ENCODE results near the gene GRK5. TPM values are rescaled to one million over a fixed set of nuclear protein-coding genes. Genes with fewer than 3 reads are reported as not detected.
"Not testable (repeated sequence)": the region's sequence is repeated elsewhere in the genome, so short reads cannot be mapped to it uniquely, and the experiment has no call there.

Gene GRK5
- total RNA-seq, 2 donors from 2014 or later: 11.1 to 16.2 TPM

DNA sequence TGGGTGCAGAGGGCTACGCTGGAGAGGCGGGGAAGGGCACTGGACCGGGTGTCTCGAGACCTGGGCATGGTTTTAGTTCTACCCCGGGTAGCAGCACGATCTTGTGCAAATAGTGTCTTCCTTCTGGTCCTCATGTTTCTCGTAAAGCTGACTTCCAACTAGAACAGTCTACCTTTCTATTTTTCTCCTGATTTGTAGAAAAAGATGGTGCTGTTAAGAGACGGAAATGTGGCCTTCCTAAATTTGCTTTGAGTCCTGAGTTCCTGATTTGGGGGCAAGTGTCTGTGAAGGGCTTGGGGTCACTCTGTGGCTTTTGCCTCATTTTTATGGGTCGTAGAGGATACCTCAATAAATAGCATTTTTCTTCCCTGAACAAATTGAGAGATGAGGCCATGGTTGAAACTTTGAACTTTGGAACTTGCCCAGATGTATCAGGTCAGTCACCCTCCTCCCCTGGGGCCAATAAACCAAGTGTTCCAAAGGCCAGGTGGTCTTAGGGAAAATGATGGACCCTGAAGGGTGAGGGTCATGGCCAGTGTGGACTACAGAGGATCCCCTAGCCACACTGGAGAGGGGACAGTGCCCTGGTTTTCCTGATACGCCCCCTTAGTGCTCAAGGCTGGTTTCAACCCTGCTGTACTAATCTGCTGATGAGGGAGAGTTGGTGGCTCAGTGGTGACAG is 45.2 kb downstream of the GRK5 start:
- Mint-ChIP-seq H3K4me3 (no peak overlapping the region), H3K9me3 (no peaks in the 10 kb centered on the region), H3K27me3 (no peaks in the 10 kb centered on the region), H3K36me3 (no peaks in the 10 kb centered on the region), H3K27ac (peak overlapping the region in 1 of 2 donors; percentile 86), H3K4me1 (ENCODE audit: low read depth in 2 of 2) (peaks cover 15 to 22% of the 10 kb centered on the region in 2 donors)
- no peak for ATAC-seq
- no peak for DNase-seq (ENCODE audit: low spot score)

GRCh38 chr10:119253433-119254174 is 46.2 kb downstream of the GRK5 start:
- Mint-ChIP-seq H3K4me1 (ENCODE audit: low read depth in 2 of 2) (peaks cover 23 to 28% of the 10 kb centered on the region in 2 donors), H3K9me3 (no peaks in the 10 kb centered on the region), H3K36me3 (no peaks in the 10 kb centered on the region), H3K4me3 (no peak overlapping the region), H3K27me3 (no peaks in the 10 kb centered on the region), H3K27ac (peak overlapping the region; percentile 56 to 86)
- DNase-seq (ENCODE audit: low spot score) (no peak), ATAC-seq (no peak)

DNA sequence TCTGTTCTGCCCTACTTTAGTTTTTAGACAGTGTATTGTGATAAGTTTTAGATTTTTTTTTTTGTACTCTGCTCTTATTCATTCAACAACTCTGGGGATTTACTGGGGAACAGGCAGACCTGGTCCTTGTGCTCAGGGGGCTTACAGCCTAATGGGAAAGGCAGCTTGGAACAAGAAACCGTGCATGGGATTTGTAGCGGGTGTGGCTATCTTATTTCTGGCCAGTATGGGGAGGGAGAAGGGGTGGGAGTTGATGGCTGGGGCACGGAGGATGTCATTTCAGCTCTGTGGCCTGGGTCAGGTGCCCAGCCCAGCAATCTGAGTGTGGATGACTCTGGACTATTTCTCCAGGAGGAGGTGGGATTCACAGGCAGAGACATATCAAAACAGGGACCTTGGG is 47.0 kb downstream of the GRK5 start:
- no peak overlapping the region for H3K4me3 Mint-ChIP-seq
- H3K36me3 Mint-ChIP-seq: no peaks in the 10 kb centered on the region
- H3K9me3 Mint-ChIP-seq: no peaks in the 10 kb centered on the region
- DNase-seq (ENCODE audit: low spot score) (no peak), ATAC-seq (no peak)
- no peaks in the 10 kb centered on the region for H3K27me3 Mint-ChIP-seq
- H3K4me1 Mint-ChIP-seq (ENCODE audit: low read depth in 2 of 2): peaks cover 23 to 30% of the 10 kb centered on the region in 2 donors
- peak overlapping the region; percentile 56 to 86 for H3K27ac Mint-ChIP-seq

- Mint-ChIP-seq H3K4me1 (ENCODE audit: low read depth in 2 of 2) (peaks cover 23 to 28% of the 10 kb centered on the region in 2 donors), H3K36me3 (no peaks in the 10 kb centered on the region), H3K9me3 (no peaks in the 10 kb centered on the region), H3K4me3 (no peak overlapping the region), H3K27me3 (no peaks in the 10 kb centered on the region), H3K27ac (no peak overlapping the region)
- ATAC-seq: no peak
- DNase-seq (ENCODE audit: low spot score): no peak
Observed at GRCh38 chr10:119256030-119256429, 48.7 kb downstream of the GRK5 start.

- ATAC-seq: no peak
- Mint-ChIP-seq H3K27ac (no peak overlapping the region), H3K36me3 (no peaks in the 10 kb centered on the region), H3K4me1 (ENCODE audit: low read depth in 2 of 2) (peaks cover 23 to 26% of the 10 kb centered on the region in 2 donors), H3K4me3 (no peak overlapping the region), H3K9me3 (no peaks in the 10 kb centered on the region), H3K27me3 (no peaks in the 10 kb centered on the region)
- no peak for DNase-seq (ENCODE audit: low spot score)
Observed at GRCh38 chr10:119256897-119257296, 49.5 kb downstream of the GRK5 start.

DNA sequence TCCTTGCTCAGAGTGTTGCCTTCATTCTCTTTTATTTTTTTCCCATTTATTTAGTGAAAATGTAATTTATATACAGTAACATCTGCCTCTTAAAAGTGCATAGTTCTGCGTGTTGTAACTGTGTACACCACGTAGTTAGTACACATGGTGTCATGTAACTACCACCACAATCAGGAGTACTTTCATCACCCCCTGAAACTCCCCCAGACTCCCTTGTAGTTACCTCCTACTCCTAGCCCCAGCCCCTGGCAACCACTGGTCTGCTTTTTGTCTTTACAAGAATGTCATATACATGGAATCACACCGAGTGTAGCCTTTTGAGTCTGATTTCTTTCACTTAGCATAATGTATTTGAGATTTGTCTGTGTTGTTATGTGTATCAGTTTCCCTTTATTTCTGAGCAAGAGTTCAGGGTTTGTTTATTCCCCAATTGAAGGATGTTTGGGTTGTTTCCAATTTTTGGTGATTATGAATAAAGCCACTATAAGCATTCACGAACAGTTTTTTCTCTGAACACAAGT is 50.6 kb downstream of the GRK5 start:
- H3K4me1 Mint-ChIP-seq (ENCODE audit: low read depth in 2 of 2): peaks cover 19 to 25% of the 10 kb centered on the region in 2 donors
- no peaks in the 10 kb centered on the region for H3K27me3 Mint-ChIP-seq
- no peaks in the 10 kb centered on the region for H3K9me3 Mint-ChIP-seq
- DNase-seq (ENCODE audit: low spot score): no peak
- no peaks in the 10 kb centered on the region for H3K36me3 Mint-ChIP-seq
- no peak overlapping the region for H3K27ac Mint-ChIP-seq
- no peak for ATAC-seq
- H3K4me3 Mint-ChIP-seq: no peak overlapping the region

GRCh38 chr10:119259345-119259744 is 52.0 kb downstream of the GRK5 start:
- no peak overlapping the region for H3K27ac Mint-ChIP-seq

DNA sequence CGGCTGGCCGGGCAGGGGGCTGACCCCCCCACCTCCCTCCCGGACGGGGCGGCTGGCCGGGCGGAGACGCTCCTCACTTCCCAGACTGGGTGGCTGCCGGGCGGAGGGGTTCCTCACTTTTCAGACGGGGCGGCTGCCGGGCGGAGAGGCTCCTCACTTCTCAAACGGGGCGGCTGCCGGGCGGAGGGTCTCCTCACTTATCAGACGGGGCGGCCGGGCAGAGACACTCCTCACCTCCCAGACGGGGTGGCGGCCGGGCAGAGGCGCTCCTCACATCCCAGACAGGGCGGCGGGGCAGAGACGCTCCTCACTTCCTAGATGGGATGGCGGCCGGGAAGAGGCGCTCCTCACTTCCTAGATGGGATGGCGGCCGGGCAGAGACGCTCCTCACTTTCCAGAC is 53.6 kb downstream of the GRK5 start:
- not testable (repeated sequence) for DNase-seq (ENCODE audit: low spot score); ATAC-seq; H3K9me3 Mint-ChIP-seq; H3K27ac Mint-ChIP-seq; H3K4me3 Mint-ChIP-seq; H3K36me3 Mint-ChIP-seq; H3K27me3 Mint-ChIP-seq
- H3K4me1 Mint-ChIP-seq (ENCODE audit: low read depth in 2 of 2): peaks cover 8 to 15% of the 10 kb centered on the region in 2 donors

More at GRCh38 chr10:119259345-119259744, 52.0 kb downstream of the GRK5 start:
- Mint-ChIP-seq H3K36me3 (no peaks in the 10 kb centered on the region), H3K9me3 (no peaks in the 10 kb centered on the region), H3K4me3 (no peak overlapping the region), H3K27me3 (no peaks in the 10 kb centered on the region), H3K4me1 (ENCODE audit: low read depth in 2 of 2) (peaks cover 10 to 15% of the 10 kb centered on the region in 2 donors)
- no peak for ATAC-seq
- DNase-seq (ENCODE audit: low spot score): no peak

- DNase-seq (ENCODE audit: low spot score): no peak
- Mint-ChIP-seq H3K4me1 (ENCODE audit: low read depth in 2 of 2) (peaks cover 10 to 15% of the 10 kb centered on the region in 2 donors), H3K36me3 (no peaks in the 10 kb centered on the region), H3K27ac (no peak overlapping the region), H3K27me3 (no peaks in the 10 kb centered on the region), H3K9me3 (no peaks in the 10 kb centered on the region), H3K4me3 (no peak overlapping the region)
- ATAC-seq: no peak
Observed at GRCh38 chr10:119263951-119264617, 56.7 kb downstream of the GRK5 start.

- ATAC-seq: no peak
- Mint-ChIP-seq H3K4me1 (ENCODE audit: low read depth in 2 of 2) (peaks cover 23 to 25% of the 10 kb centered on the region in 2 donors), H3K9me3 (no peaks in the 10 kb centered on the region), H3K4me3 (no peak overlapping the region), H3K27me3 (no peaks in the 10 kb centered on the region), H3K36me3 (no peaks in the 10 kb centered on the region), H3K27ac (no peak overlapping the region)
- no peak for DNase-seq (ENCODE audit: low spot score)
Observed at GRCh38 chr10:119265691-119266090, 58.3 kb downstream of the GRK5 start.

- Mint-ChIP-seq H3K36me3 (no peaks in the 10 kb centered on the region), H3K27ac (peak overlapping the region in 1 of 2 donors; percentile 96), H3K4me1 (ENCODE audit: low read depth in 2 of 2) (peaks cover 39 to 40% of the 10 kb centered on the region in 2 donors), H3K9me3 (no peaks in the 10 kb centered on the region), H3K4me3 (no peak overlapping the region), H3K27me3 (no peaks in the 10 kb centered on the region)
- DNase-seq (ENCODE audit: low spot score): no peak
- ATAC-seq: no peak
Observed at GRCh38 chr10:119267384-119267783, 60.0 kb downstream of the GRK5 start.

DNA sequence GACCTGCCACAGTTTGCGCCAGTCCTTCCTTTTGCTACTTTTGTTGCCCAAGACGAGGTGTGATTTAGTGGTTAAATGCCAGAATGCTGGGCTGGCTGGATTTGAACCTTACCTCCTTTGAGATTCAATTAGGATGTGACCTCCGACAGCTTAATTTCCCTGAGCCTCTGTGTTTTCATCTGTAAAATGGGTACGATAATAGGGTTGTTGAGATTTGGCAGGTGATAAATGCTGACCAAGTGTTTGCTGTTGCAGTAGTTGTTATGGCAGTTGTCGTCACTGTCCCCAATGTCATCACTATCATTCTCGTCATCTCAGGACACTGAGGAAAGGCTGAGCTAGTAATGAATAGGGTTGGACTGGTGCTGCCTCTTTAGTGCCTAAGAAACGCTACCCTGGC is 61.1 kb downstream of the GRK5 start:
- peak overlapping the region; percentile 94 to 96 for H3K27ac Mint-ChIP-seq
- ATAC-seq (peak; percentile 48 to 51), DNase-seq (ENCODE audit: low spot score) (no peak)
- H3K9me3 Mint-ChIP-seq: no peaks in the 10 kb centered on the region
- no peaks in the 10 kb centered on the region for H3K27me3 Mint-ChIP-seq
- H3K4me1 Mint-ChIP-seq (ENCODE audit: low read depth in 2 of 2): peaks cover 49 to 50% of the 10 kb centered on the region in 2 donors
- peak overlapping the region; percentile 80 for H3K4me3 Mint-ChIP-seq
- H3K36me3 Mint-ChIP-seq: no peaks in the 10 kb centered on the region

GRCh38 chr10:119268871-119269506 is 61.6 kb downstream of the GRK5 start:
- H3K9me3 Mint-ChIP-seq: no peaks in the 10 kb centered on the region
- H3K36me3 Mint-ChIP-seq: no peaks in the 10 kb centered on the region
- peak; percentile 65 for DNase-seq (ENCODE audit: low spot score)
- peak overlapping the region; percentile 80 for H3K4me3 Mint-ChIP-seq
- peak; percentile 81 to 83 for ATAC-seq
- H3K27me3 Mint-ChIP-seq: no peaks in the 10 kb centered on the region
- H3K4me1 Mint-ChIP-seq (ENCODE audit: low read depth in 2 of 2): peaks cover 55 to 56% of the 10 kb centered on the region in 2 donors
- peak overlapping the region; percentile 94 to 96 for H3K27ac Mint-ChIP-seq

Data from natural killer cell treated with Interleukin-12 subunit alpha and Interleukin-12 subunit beta and Interleukin-15 and Interleukin-18, amount 100 ng/mL, for 72 hours (primary cell).